SW 1271 (cell line): Measurements from ENCODE around the gene GTPBP3.

ENCODE experiments used
- DNase-seq, 2 experiments: peaks; one replicate each; lab custom pipeline; 2025; lab: John Stamatoyannopoulos, UW

GTPBP3 gene

GRCh38 chr19:17327654-17328516, 9.5 kb upstream of the GTPBP3 start:
- DNase-seq = no peak

- DNase-seq = no peak
These were observed 8.6 kb upstream of the GTPBP3 start for GRCh38 chr19:17328517-17329365.

- DNase-seq = no peak
These were observed 7.7 kb upstream of the GTPBP3 start for GRCh38 chr19:17329366-17330261.

GRCh38 chr19:17330262-17331044, 6.9 kb upstream of the GTPBP3 start:
- no peak for DNase-seq

- DNase-seq = no peak
These were observed 6.3 kb upstream of the GTPBP3 start for GRCh38 chr19:17331045-17331558.

- DNase-seq = no peak
These were observed 5.0 kb upstream of the GTPBP3 start for GRCh38 chr19:17332360-17332676.

- DNase-seq = peak in 1 of 2 experiments; percentile 50
These were observed 4.4 kb upstream of the GTPBP3 start for GRCh38 chr19:17332677-17333581.

GRCh38 chr19:17333611-17334413, 3.5 kb upstream of the GTPBP3 start:
- DNase-seq = peak in 1 of 2 experiments; percentile 13

GRCh38 chr19:17334414-17335409, 2.6 kb upstream of the GTPBP3 start, which contains the start of gene ANO8:
Gene ANO8 (minus strand): TSS chr19:17334855. CDS start chr19:17334670, 185 bp downstream.
- peak; percentile 94 to 96 for DNase-seq

GRCh38 chr19:17335575-17335974, 1.8 kb upstream of the GTPBP3 start:
- DNase-seq = no peak

GRCh38 chr19:17337675-17338432, 501 bp downstream of the GTPBP3 start:
- peak in 1 of 2 experiments; percentile 52 for DNase-seq

- DNase-seq = no peak
These were observed 1.2 kb downstream of the GTPBP3 start for GRCh38 chr19:17338433-17339078.

GRCh38 chr19:17339088-17339741, 1.9 kb downstream of the GTPBP3 start:
- peak in 1 of 2 experiments; percentile 11 for DNase-seq

- DNase-seq = peak in 1 of 2 experiments; percentile 30
These were observed 3.0 kb downstream of the GTPBP3 start for GRCh38 chr19:17340302-17340870.

GRCh38 chr19:17340871-17341357, 3.6 kb downstream of the GTPBP3 start:
- no peak for DNase-seq
